Upper lobe of left lung (tissue), 6 donors: ENCODE data around the gene CES1. TPM values are rescaled to one million over a fixed set of nuclear protein-coding genes. Genes with fewer than 3 reads are reported as not detected.

Experiments used
- ATAC-seq, 2 donors: fragments of 200-7000 bp; cut with Tn5 transposase; one replicate each; pipeline ENCODE4 v1.9.1; 2022; ENCODE audit warnings: mild to moderate bottlenecking in 2 of 2, moderate library complexity in 2 of 2; ENCODE audit not compliant: low FRiP score in 2 of 2
- DNase-seq, 2 donors: peaks; one replicate each; pipeline ENCODE4 v3.0.0-alpha.2; 2019 to 2020
- H3K27ac ChIP-seq, 4 donors: fragments of 200-600 bp; sonication (generic); one replicate each; pipeline ENCODE4 v1.5.1; 2016 to 2019
- H3K27me3 ChIP-seq, 4 donors: fragments of 200-600 bp; sonication (generic); one replicate each; pipeline ENCODE4 v1.5.1; 2017 to 2019
- H3K36me3 ChIP-seq, 4 donors: fragments of 200-600 bp; sonication (generic); one replicate each; pipeline ENCODE4 v1.5.1; 2016 to 2019
- H3K4me1 ChIP-seq, 4 donors: fragments of 200-600 bp; sonication (generic); one replicate each; pipeline ENCODE4 v1.5.1; 2018 to 2019
- H3K4me3 ChIP-seq, 4 donors: fragments of 200-600 bp; sonication (generic); one replicate each; pipeline ENCODE4 v1.5.1; 2017 to 2019; ENCODE audit warnings: mild to moderate bottlenecking in 2 of 4, moderate library complexity in 1 of 4
- H3K9me3 ChIP-seq, 4 donors: fragments of 200-600 bp; sonication (generic); one replicate each; pipeline ENCODE4 v1.5.1; 2018 to 2019
- CTCF ChIP-seq, 6 experiments: fragments of 450-650 bp in 4 of 6; fragments of 200-600 bp in 2 of 6; sonication (generic) in 2 of 6; IDR thresholded peaks; one replicate each; pipeline ENCODE4 v1.5.1; 2016 to 2019; ENCODE audit warnings: antibody characterized with exemption in 6 of 6
- EP300 ChIP-seq, 4 donors: sonication (generic); formaldehyde crosslinking; IDR thresholded peaks; one replicate each; pipeline ENCODE4 v1.5.1; 2017; ENCODE audit warnings: antibody characterized with exemption in 4 of 4, control low read depth in 2 of 4
- POLR2A ChIP-seq, 4 donors: fragments of 450-650 bp; IDR thresholded peaks; one replicate each; pipeline ENCODE4 v1.5.1; 2016 to 2017; ENCODE audit warnings: antibody characterized with exemption in 4 of 4, mild to moderate bottlenecking in 2 of 4
- POLR2AphosphoS5 ChIP-seq, 2 donors: sonication (generic); formaldehyde crosslinking; IDR thresholded peaks; one replicate each; pipeline ENCODE4 v1.5.1; 2017; ENCODE audit warnings: antibody characterized with exemption in 2 of 2
- WGBS, 2 donors: methylation state at CpG; one replicate each; pipeline ENCODE4 v1.1.5; 2017 to 2018; 5-methylcytosine and 5-hydroxymethylcytosine counted together
- total RNA-seq, 6 donors: library from RNA; depleted of rRNA in 4 of 6; stranded (reverse); fragments of >200 nt in 4 of 6; gene quantifications; one replicate each; pipeline versions ENCODE4 v1.1.0 to v1.2.1, GENCODE V29; 2016 to 2021
- donor health status: DM: no; HTN: no; CAD: no; lungs with moderate emphysema.
- donor health status: DM: no; HTN: yes; CAD: no; lungs with severe emphysema.

CES1 gene
- total RNA-seq, 6 donors from 2014 or later: 110 to 224 (median 187) TPM

GRCh38 chr16:55856950-55857349 is 24.1 kb upstream of the CES1 start:
- 68 to 74% methylated on average over 3 of the region's 3 CpGs for WGBS, 2 donors
- Histone ChIP-seq H3K4me1 (no peaks in the 10 kb centered on the region), H3K27ac (no peak overlapping the region), H3K36me3 (no peaks in the 10 kb centered on the region), H3K9me3 (no peaks in the 10 kb centered on the region), H3K27me3 (no peaks in the 10 kb centered on the region), H3K4me3 (no peak overlapping the region)
- no peak for DNase-seq
- peak in 1 of 2 donors; percentile 23 for ATAC-seq
- TF ChIP-seq EP300 (IDR thresholded peaks at IDR 0.05): no peak
- no peak for TF ChIP-seq POLR2AphosphoS5 (IDR thresholded peaks at IDR 0.05)
- TF ChIP-seq CTCF (IDR thresholded peaks at IDR 0.05): no peak
- TF ChIP-seq POLR2A (IDR thresholded peaks at IDR 0.05): no peak

DNA sequence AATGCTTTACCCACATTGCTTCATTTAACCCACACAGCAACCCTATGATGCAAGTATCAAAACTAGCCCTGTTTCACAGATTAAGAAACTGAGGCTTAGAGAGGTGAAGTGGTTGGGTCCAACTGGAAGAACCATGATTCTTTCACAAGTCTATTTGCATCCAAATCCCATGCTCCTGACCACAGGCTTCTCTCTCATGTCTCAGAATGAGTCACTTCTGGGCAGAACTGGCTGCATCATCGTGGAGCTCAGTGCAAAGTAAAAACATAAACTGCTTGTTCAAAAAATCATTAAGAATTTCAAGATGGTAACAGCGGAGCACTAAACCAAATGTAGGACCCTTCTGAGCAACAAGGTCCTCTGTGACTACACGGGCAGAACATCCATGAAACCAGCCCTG is 20.2 kb upstream of the CES1 start:
- WGBS, 2 donors: 75 to 81% methylated on average over 3 of the region's 3 CpGs
- Histone ChIP-seq H3K36me3 (no peaks in the 10 kb centered on the region), H3K9me3 (no peaks in the 10 kb centered on the region), H3K4me1 (no peaks in the 10 kb centered on the region), H3K4me3 (no peak overlapping the region), H3K27me3 (no peaks in the 10 kb centered on the region), H3K27ac (no peak overlapping the region)
- ATAC-seq (no peak), DNase-seq (no peak)
- TF ChIP-seq CTCF (IDR thresholded peaks at IDR 0.05): no peak
- no peak for TF ChIP-seq POLR2A (IDR thresholded peaks at IDR 0.05)
- TF ChIP-seq POLR2AphosphoS5 (IDR thresholded peaks at IDR 0.05): no peak
- no peak for TF ChIP-seq EP300 (IDR thresholded peaks at IDR 0.05)

- DNase-seq: peak in 1 of 2 donors; percentile 16
- Histone ChIP-seq H3K27me3 (no peaks in the 10 kb centered on the region), H3K36me3 (no peaks in the 10 kb centered on the region), H3K9me3 (no peaks in the 10 kb centered on the region), H3K27ac (no peak overlapping the region), H3K4me1 (no peaks in the 10 kb centered on the region), H3K4me3 (no peak overlapping the region)
- 74 to 77% methylated on average over 13 of the region's 13 CpGs for WGBS, 2 donors
- ATAC-seq: no peak
- TF ChIP-seq CTCF (IDR thresholded peaks at IDR 0.05): no peak
- no peak for TF ChIP-seq EP300 (IDR thresholded peaks at IDR 0.05)
- TF ChIP-seq POLR2A (IDR thresholded peaks at IDR 0.05): no peak
- TF ChIP-seq POLR2AphosphoS5 (IDR thresholded peaks at IDR 0.05): no peak
These were observed 16.6 kb upstream of the CES1 start for GRCh38 chr16:55849536-55849935.

- TF ChIP-seq POLR2A (IDR thresholded peaks at IDR 0.05): no peak
- Histone ChIP-seq H3K4me3 (no peak overlapping the region), H3K4me1 (no peaks in the 10 kb centered on the region), H3K27ac (no peak overlapping the region), H3K27me3 (no peaks in the 10 kb centered on the region), H3K36me3 (no peaks in the 10 kb centered on the region), H3K9me3 (no peaks in the 10 kb centered on the region)
- no peak for DNase-seq
- ATAC-seq: no peak
- 43 to 55% methylated on average over 11 of the region's 11 CpGs for WGBS, 2 donors
These were observed 13.9 kb upstream of the CES1 start for GRCh38 chr16:55846598-55847346.

GRCh38 chr16:55843105-55843395 is 10.2 kb upstream of the CES1 start:
- ATAC-seq (no peak), DNase-seq (no peak)
- Histone ChIP-seq H3K27ac (no peak overlapping the region), H3K4me3 (no peak overlapping the region), H3K4me1 (no peaks in the 10 kb centered on the region), H3K36me3 (no peaks in the 10 kb centered on the region), H3K9me3 (no peaks in the 10 kb centered on the region), H3K27me3 (no peaks in the 10 kb centered on the region)
- 44 to 47% methylated on average over 2 of the region's 2 CpGs for WGBS, 2 donors
- TF ChIP-seq CTCF (IDR thresholded peaks at IDR 0.05): no peak
- no peak for TF ChIP-seq EP300 (IDR thresholded peaks at IDR 0.05)
- no peak for TF ChIP-seq POLR2AphosphoS5 (IDR thresholded peaks at IDR 0.05)
- no peak for TF ChIP-seq POLR2A (IDR thresholded peaks at IDR 0.05)
